HepG2 (cell line): Measurements from ENCODE around the gene VAV2. TPM values are rescaled to one million over a fixed set of nuclear protein-coding genes. Genes with fewer than 3 reads are reported as not detected.

ENCODE experiments used
- ATAC-seq: fragments of 200-7000 bp; cut with Tn5 transposase; 3 replicates; pipeline ENCODE4 v1.9.1; 2020; ENCODE audit warnings: mild to moderate bottlenecking, moderate library complexity
- BruUV-seq: library from RNA; stranded (reverse); fragments of 400-500 nt; replicated peaks from 2 replicates; lab custom pipeline; 2021; lab: Mats Ljungman, UMichigan
- CTCF ChIA-PET: fragments of 300-600 bp; formaldehyde crosslinking; extraction: SDS; loops from one replicate; lab custom pipeline; 2021; ENCODE audit warnings: low total read pairs, inconsistent platforms, low intra/inter-chr PET ratio; lab: Yijun Ruan, JAX
- POLR2A ChIA-PET: fragments of 350-600 bp; sonication (Branson Sonifier 250); formaldehyde crosslinking; loops from one replicate; lab custom pipeline; 2020; ENCODE audit warnings: antibody characterized with exemption, inconsistent platforms; lab: Yijun Ruan, JAX
- DNase-seq: peaks from one replicate; pipeline ENCODE4 v3.0.0-alpha.2; 2015; ENCODE audit warnings: low spot score
- FAIRE-seq: peaks from 3 replicates; lab custom pipeline; 2011; peaks lifted over from hg19 to GRCh38; lab: Jason Lieb, UNC
- H2AFZ ChIP-seq: one replicate; pipeline ENCODE4 v1.6.1; 2011; ENCODE audit warnings: low read length, inconsistent platforms
- H3K27ac ChIP-seq: fragments of 300-600 bp; 3 replicates; pipeline ENCODE4 v1.8.0; 2011; ENCODE audit warnings: mixed run types, mild to moderate bottlenecking, mixed read lengths, low read length, inconsistent platforms; ENCODE audit not compliant: insufficient read depth; ENCODE audit errors: extremely low read length
- H3K27me3 ChIP-seq, 2 experiments: fragments of 200-600 bp in 1 of 2; 2 replicates in 1 of 2; 3 replicates in 1 of 2; pipeline versions ENCODE4 v1.6.0 to v1.8.0; 2011; ENCODE audit warnings: low read length in 2 of 2, mild to moderate bottlenecking in 2 of 2, moderate library complexity in 2 of 2, inconsistent platforms in 1 of 2; ENCODE audit not compliant: insufficient read depth in 2 of 2, control insufficient read depth in 1 of 2
- H3K36me3 ChIP-seq, 2 experiments: fragments of 200-600 bp in 1 of 2; replicated peaks in 1 of 2; 2 replicates in 1 of 2; 3 replicates in 1 of 2; pipeline versions ENCODE4 v1.5.1 to v1.8.0; 2011; ENCODE audit warnings: low read length in 2 of 2, inconsistent platforms in 1 of 2; ENCODE audit not compliant: insufficient read depth in 2 of 2, control insufficient read depth in 1 of 2
- H3K4me1 ChIP-seq: 2 replicates; pipeline ENCODE4 v1.5.1; 2012; ENCODE audit warnings: low read length, inconsistent platforms; ENCODE audit not compliant: insufficient read depth
- H3K4me2 ChIP-seq: 2 replicates; pipeline ENCODE4 v1.6.0; 2011; ENCODE audit warnings: low read depth, low read length, inconsistent platforms
- H3K4me3 ChIP-seq, 3 experiments: fragments of 200-600 bp in 1 of 3; sonication (generic), shearing (Covaris generic) in 1 of 3; replicated peaks in 1 of 3; 2 replicates each; pipeline ENCODE4 v1.5.1; 2011 to 2016; ENCODE audit warnings: low read length in 3 of 3, inconsistent platforms in 2 of 3, low read depth in 2 of 3, mild to moderate bottlenecking in 2 of 3, control low read depth in 1 of 3, mixed read lengths in 1 of 3; ENCODE audit not compliant: insufficient read depth in 1 of 3
- H3K79me2 ChIP-seq: one replicate; pipeline ENCODE4 v1.6.1; 2011; ENCODE audit warnings: low read length, inconsistent platforms; ENCODE audit not compliant: insufficient read depth
- H3K9ac ChIP-seq: 2 replicates; pipeline ENCODE4 v1.6.0; 2011; ENCODE audit warnings: mild to moderate bottlenecking, low read depth, low read length, inconsistent platforms; ENCODE audit not compliant: insufficient read depth
- H3K9me3 ChIP-seq: 2 replicates; pipeline ENCODE4 v1.5.1; 2012; ENCODE audit warnings: mild to moderate bottlenecking, low read length
- H4K20me1 ChIP-seq: 2 replicates; pipeline ENCODE4 v1.6.0; 2011; ENCODE audit warnings: inconsistent platforms, mild to moderate bottlenecking, low read length, moderate library complexity; ENCODE audit not compliant: insufficient read depth
- LCORL ChIP-seq, 2 experiments: fragments of 450-650 bp in 1 of 2; sonication (generic) in 1 of 2; formaldehyde crosslinking in 1 of 2; IDR thresholded peaks; 2 replicates each; pipeline versions ENCODE4 v1.5.0 to v1.6.1; 2017 to 2020; ENCODE audit warnings: antibody characterized with exemption in 1 of 2, missing genetic modification reagents in 1 of 2
- MIXL1 ChIP-seq: IDR thresholded peaks from 2 replicates; pipeline ENCODE4 v1.6.1; 2016
- WGBS: methylation state at CpG from one replicate; pipeline ENCODE4 v1.1.6; 2017; ENCODE audit warnings: low lambda C conversion rate; 5-methylcytosine and 5-hydroxymethylcytosine counted together
- in situ Hi-C: cut with HindIII; loops from 2 replicates; pipeline ENCODE4 v1.10.0; 2017; ENCODE audit warnings: low pct_unique_long_range_greater_than_20kb; ENCODE audit not compliant: extremely low pct_ligation_motif_present
- intact Hi-C: fragments of 100-400 bp; cut with micrococcal nuclease; formaldehyde crosslinking; loops from one replicate; pipeline ENCODE4 v1.10.0; 2022; ENCODE audit not compliant: unreplicated experiment
- polyA plus RNA-seq, 8 experiments: library from polyadenylated mRNA; depleted of rRNA in 3 of 8; stranded (reverse) in 7 of 8; unstranded in 1 of 8; fragments of >200 nt; fragmentation: Illumina TruSeq in 4 of 8; extraction: Trizol in 4 of 8; gene quantifications; 2 replicates each; pipeline versions ENCODE4 v1.2.1 to v1.2.3, GENCODE V29; 2011 to 2016; ENCODE audit warnings: low read depth in 4 of 8, missing spikeins in 1 of 8, mixed read lengths in 1 of 8; ENCODE audit not compliant: insufficient read depth in 1 of 8
- total RNA-seq, 5 experiments: library from RNA; depleted of rRNA; stranded (reverse); fragments of >200 nt; fragmentation: Illumina TruSeq; extraction: Trizol; gene quantifications; 2 replicates each; pipeline ENCODE4 v1.2.3, GENCODE V29; 2016; ENCODE audit warnings: low read depth in 1 of 5
- TF ChIP-seq, protein P1 (sequence below): sonication (generic); formaldehyde crosslinking; IDR thresholded peaks from 2 replicates; pipeline ENCODE4 v1.8.1; 2022; ENCODE audit warnings: low read depth, mild to moderate bottlenecking, missing genetic modification reagents
- TF ChIP-seq, protein P2 (sequence below): sonication (generic); formaldehyde crosslinking; IDR thresholded peaks from 2 replicates; pipeline ENCODE4 v1.5.0; 2020; ENCODE audit warnings: missing genetic modification reagents, mild to moderate bottlenecking, borderline replicate concordance
- TF ChIP-seq, protein P3 (sequence below): sonication (generic); formaldehyde crosslinking; IDR thresholded peaks from 2 replicates; pipeline ENCODE4 v1.4.0; 2020; ENCODE audit warnings: mild to moderate bottlenecking, missing genetic modification reagents
- TF ChIP-seq, protein P4 (sequence below): sonication (generic); formaldehyde crosslinking; IDR thresholded peaks from 2 replicates; pipeline ENCODE4 v1.4.0; 2020; ENCODE audit warnings: mild to moderate bottlenecking, missing genetic modification reagents

Gene VAV2
- total and polyA plus RNA-seq, 2 of the 13 experiments (the other 11 are each of a cell fraction or from before 2014, with no cell fraction given), result 22.5 to 22.9 TPM

DNA sequence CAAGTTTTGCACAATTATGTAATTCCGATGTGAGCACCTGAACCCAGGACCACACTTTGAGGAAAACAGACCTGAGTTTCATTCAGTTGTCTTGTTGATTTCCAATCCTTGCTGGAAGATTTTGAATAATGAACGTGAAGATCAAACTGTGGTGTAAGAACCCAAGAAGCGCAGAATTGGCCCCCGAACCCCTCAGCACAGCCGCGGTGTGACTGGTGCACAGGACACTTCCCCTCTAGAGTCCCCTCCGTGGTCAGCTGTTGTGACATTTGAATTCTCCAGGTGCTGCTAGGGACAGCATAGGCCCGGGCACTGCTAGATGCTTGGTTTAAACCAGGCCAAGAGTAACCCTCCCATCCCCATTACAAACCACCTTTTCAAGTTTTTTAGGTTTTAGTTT, 34.9 kb upstream of the VAV2 start (continued):
- TF ChIP-seq, protein P1, sequence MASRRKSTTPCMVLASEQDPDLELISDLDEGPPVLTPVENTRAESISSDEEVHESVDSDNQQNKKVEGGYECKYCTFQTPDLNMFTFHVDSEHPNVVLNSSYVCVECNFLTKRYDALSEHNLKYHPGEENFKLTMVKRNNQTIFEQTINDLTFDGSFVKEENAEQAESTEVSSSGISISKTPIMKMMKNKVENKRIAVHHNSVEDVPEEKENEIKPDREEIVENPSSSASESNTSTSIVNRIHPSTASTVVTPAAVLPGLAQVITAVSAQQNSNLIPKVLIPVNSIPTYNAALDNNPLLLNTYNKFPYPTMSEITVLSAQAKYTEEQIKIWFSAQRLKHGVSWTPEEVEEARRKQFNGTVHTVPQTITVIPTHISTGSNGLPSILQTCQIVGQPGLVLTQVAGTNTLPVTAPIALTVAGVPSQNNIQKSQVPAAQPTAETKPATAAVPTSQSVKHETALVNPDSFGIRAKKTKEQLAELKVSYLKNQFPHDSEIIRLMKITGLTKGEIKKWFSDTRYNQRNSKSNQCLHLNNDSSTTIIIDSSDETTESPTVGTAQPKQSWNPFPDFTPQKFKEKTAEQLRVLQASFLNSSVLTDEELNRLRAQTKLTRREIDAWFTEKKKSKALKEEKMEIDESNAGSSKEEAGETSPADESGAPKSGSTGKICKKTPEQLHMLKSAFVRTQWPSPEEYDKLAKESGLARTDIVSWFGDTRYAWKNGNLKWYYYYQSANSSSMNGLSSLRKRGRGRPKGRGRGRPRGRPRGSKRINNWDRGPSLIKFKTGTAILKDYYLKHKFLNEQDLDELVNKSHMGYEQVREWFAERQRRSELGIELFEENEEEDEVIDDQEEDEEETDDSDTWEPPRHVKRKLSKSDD (CRISPR knock-in tag), result no peak
- no peak for TF ChIP-seq MIXL1 (CRISPR knock-in tag)

DNA sequence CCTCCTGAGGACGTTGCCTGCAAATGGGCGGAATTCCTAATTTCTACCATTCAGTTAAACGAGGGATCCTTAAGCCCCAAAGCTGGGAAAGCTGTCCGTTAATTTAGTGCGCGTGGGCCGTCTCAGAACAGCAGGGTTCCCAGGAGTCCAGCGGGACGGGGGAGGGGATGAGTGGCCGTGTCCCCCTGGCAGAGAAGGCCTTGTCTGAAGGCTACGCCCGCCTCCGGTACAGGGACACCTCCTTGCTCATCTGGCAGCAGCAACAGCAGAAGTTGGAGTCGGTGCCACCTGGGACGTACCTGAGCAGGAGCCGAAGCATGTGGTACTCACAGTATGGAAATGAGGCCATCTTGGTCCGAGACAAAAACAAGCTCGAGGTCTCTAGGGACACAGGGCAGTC, 34.5 kb upstream of the VAV2 start:
- CTCF ChIA-PET, result no interaction called here
- H3K36me3 ChIP-seq, result peaks cover 0 to 8% of the 10 kb centered on the region in 2 experiments; a peak in 2 of 5 replicates
- WGBS, result 96% methylated on average over 18 of the region's 18 CpGs
- DNase-seq (no peak), FAIRE-seq (no peak), ATAC-seq (no peak)
- peak overlapping the region in 1 of 3 experiments; percentile 85; a peak in 2 of 6 replicates for H3K4me3 ChIP-seq
- no peaks in the 10 kb centered on the region for H4K20me1 ChIP-seq
- H2AFZ ChIP-seq, result no peak overlapping the region
- in situ Hi-C loops (no loop called here), intact Hi-C loops (loop anchor here (5.0 kb wide), 1 partner anchor 41 kb away; the partner anchor contains the start of gene BRD3)
- H3K4me2 ChIP-seq, result peak overlapping the region; percentile 89
- BruUV-seq, result no TSS peak
- H3K9me3 ChIP-seq, result no peaks in the 10 kb centered on the region
- H3K27ac ChIP-seq, result no peak overlapping the region
- no peak overlapping the region; the same call in 1 of the 2 replicates for H3K9ac ChIP-seq
- POLR2A ChIA-PET, result no interaction called here
- no peaks in the 10 kb centered on the region for H3K79me2 ChIP-seq
- peaks cover 29% of the 10 kb centered on the region for H3K4me1 ChIP-seq
- H3K27me3 ChIP-seq, result no peaks in the 10 kb centered on the region
- TF ChIP-seq, protein P2, sequence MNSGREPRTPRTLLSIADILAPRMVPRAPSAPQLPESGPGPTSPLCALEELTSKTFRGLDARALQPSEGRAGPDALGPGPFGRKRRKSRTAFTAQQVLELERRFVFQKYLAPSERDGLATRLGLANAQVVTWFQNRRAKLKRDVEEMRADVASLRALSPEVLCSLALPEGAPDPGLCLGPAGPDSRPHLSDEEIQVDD (CRISPR knock-in tag), result no peak
- no peak for TF ChIP-seq LCORL (IDR thresholded peaks at IDR 0.05)
- TF ChIP-seq LCORL (CRISPR knock-in tag; IDR thresholded peaks at IDR 0.05), result no peak
- TF ChIP-seq, protein P3, sequence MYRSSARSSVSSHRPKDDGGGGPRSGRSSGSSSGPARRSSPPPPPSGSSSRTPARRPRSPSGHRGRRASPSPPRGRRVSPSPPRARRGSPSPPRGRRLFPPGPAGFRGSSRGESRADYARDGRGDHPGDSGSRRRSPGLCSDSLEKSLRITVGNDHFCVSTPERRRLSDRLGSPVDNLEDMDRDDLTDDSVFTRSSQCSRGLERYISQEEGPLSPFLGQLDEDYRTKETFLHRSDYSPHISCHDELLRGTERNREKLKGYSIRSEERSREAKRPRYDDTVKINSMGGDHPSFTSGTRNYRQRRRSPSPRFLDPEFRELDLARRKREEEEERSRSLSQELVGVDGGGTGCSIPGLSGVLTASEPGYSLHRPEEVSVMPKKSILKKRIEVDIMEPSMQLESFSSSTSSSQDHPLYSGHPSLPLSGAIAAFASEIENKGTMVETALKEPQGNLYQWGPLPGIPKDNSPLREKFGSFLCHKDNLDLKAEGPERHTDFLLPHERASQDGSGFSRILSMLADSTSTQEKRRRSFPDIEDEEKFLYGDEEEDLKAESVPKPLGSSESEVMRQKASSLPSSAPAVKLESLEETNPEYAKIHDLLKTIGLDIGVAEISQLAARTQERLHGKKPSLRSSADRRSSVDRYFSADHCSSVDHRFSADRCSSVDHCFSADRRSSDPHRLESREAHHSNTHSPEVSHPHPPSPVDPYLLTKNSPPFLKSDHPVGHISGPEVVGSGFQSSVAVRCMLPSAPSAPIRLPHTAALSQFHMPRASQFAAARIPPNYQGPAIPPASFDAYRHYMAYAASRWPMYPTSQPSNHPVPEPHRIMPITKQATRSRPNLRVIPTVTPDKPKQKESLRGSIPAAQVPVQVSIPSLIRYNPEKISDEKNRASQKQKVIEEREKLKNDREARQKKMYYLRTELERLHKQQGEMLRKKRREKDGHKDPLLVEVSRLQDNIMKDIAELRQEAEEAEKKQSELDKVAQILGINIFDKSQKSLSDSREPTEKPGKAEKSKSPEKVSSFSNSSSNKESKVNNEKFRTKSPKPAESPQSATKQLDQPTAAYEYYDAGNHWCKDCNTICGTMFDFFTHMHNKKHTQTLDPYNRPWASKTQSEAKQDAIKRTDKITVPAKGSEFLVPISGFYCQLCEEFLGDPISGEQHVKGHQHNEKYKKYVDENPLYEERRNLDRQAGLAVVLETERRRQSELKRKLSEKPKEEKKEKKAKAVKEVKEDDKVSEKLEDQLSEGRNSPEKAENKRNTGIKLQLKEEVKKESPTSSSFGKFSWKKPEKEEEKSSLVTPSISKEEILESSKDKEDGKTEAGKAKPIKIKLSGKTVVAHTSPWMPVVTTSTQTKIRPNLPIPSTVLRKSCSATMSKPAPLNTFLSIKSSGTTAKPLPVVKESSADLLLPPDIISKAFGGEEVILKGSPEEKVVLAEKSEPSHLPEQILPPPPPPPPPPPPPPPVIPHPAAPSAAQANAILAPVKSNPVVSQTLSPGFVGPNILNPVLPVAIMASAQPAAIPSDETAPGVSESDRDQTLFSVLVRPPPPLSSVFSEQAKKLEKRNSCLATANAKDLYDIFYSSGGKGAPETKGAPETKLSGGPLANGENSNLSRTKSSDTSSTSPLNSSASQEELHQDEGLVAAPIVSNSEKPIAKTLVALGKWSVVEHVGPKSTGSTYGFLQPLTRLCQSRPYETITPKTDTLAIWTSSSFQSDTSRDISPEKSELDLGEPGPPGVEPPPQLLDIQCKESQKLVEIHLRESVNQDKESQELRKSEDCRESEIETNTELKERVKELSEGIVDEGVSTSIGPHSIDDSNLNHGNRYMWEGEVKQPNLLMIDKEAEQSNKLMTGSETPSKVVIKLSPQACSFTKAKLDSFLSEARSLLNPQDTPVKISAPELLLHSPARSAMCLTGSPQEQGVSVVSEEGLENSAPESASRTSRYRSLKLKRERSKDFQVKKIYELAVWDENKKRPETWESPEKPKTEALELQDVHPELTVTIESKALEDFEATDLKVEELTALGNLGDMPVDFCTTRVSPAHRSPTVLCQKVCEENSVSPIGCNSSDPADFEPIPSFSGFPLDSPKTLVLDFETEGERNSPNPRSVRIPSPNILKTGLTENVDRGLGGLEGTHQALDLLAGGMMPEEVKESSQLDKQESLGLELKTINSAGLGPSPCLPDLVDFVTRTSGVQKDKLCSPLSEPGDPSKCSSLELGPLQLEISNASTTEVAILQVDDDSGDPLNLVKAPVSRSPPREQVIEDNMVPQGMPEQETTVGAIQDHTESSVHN (CRISPR knock-in tag), result no peak
- TF ChIP-seq, protein P4, sequence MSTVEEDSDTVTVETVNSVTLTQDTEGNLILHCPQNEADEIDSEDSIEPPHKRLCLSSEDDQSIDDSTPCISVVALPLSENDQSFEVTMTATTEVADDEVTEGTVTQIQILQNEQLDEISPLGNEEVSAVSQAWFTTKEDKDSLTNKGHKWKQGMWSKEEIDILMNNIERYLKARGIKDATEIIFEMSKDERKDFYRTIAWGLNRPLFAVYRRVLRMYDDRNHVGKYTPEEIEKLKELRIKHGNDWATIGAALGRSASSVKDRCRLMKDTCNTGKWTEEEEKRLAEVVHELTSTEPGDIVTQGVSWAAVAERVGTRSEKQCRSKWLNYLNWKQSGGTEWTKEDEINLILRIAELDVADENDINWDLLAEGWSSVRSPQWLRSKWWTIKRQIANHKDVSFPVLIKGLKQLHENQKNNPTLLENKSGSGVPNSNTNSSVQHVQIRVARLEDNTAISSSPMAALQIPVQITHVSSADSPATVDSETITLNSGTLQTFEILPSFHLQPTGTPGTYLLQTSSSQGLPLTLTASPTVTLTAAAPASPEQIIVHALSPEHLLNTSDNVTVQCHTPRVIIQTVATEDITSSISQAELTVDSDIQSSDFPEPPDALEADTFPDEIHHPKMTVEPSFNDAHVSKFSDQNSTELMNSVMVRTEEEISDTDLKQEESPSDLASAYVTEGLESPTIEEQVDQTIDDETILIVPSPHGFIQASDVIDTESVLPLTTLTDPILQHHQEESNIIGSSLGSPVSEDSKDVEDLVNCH (CRISPR knock-in tag), result no peak
